HCT116 (cell line): ENCODE results near the gene C1orf122. TPM values are rescaled to one million over a fixed set of nuclear protein-coding genes. Genes with fewer than 3 reads are reported as not detected.

ENCODE experiments used
- ATAC-seq: fragments of 200-7000 bp; cut with Tn5 transposase; 2 replicates; pipeline ENCODE4 v1.9.1; 2020; ENCODE audit warnings: mild to moderate bottlenecking, moderate library complexity
- BruUV-seq: library from RNA; stranded (reverse); fragments of 400-500 nt; replicated peaks from 2 replicates; lab custom pipeline; 2021; lab: Mats Ljungman, UMichigan
- CTCF ChIA-PET: fragments of 300-600 bp; sonication (Branson Sonifier 250); formaldehyde crosslinking; loops from one replicate; lab custom pipeline; 2021; ENCODE audit warnings: antibody characterized with exemption; lab: Charles Lee
- POLR2A ChIA-PET: fragments of 300-600, 350-600 bp; sonication (Branson Sonifier 250); formaldehyde crosslinking; loops from one replicate; lab custom pipeline; 2021; ENCODE audit warnings: antibody characterized with exemption; lab: Charles Lee
- RAD21 ChIA-PET, 2 experiments: fragments of 300-600 bp; sonication (Branson Sonifier 250); formaldehyde crosslinking; loops; one replicate each; lab custom pipeline; 2023; ENCODE audit warnings: low total read pairs in 2 of 2; ENCODE audit not compliant: uncharacterized antibody in 2 of 2, unreplicated experiment in 2 of 2, low non-redundant PET in 1 of 2; lab: Charles Lee
- DNase-seq: peaks from one replicate; pipeline ENCODE4 v3.0.0-alpha.2; 2010; ENCODE audit warnings: low read depth, low spot score
- H2AFZ ChIP-seq: fragments of 200-600 bp; shearing (Covaris generic), sonication (generic); 2 replicates; pipeline ENCODE4 v1.6.1; 2017; ENCODE audit warnings: low read depth, mixed run types, mixed read lengths, antibody characterized with exemption, low read length; ENCODE audit not compliant: poor library complexity, severe bottlenecking
- H3K27ac ChIP-seq: 2 replicates; pipeline ENCODE4 v1.5.1; 2012; ENCODE audit warnings: low read depth, low read length
- H3K27me3 ChIP-seq: fragments of 200-600 bp; sonication (generic); 2 replicates; pipeline ENCODE4 v1.6.1; 2016; ENCODE audit warnings: mixed run types, low read length, mixed read lengths; ENCODE audit not compliant: insufficient read depth
- H3K36me3 ChIP-seq, 2 experiments: fragments of 200-500 bp in 1 of 2; fragments of 200-600 bp in 1 of 2; sonication (Bioruptor generic) in 1 of 2; sonication (generic) in 1 of 2; 2 replicates each; pipeline versions ENCODE4 v1.5.1 to v1.6.1; 2014 to 2016; ENCODE audit warnings: low read length in 2 of 2, inconsistent platforms in 1 of 2, mixed read lengths in 1 of 2, mixed run types in 1 of 2; ENCODE audit not compliant: insufficient read depth in 2 of 2, control insufficient read depth in 1 of 2
- H3K4me1 ChIP-seq, 2 experiments: fragments of 200-600 bp in 1 of 2; sonication (generic) in 1 of 2; 2 replicates each; pipeline versions ENCODE4 v1.5.1 to v1.6.1; 2012 to 2017; ENCODE audit warnings: low read length in 2 of 2, inconsistent platforms in 1 of 2, mild to moderate bottlenecking in 1 of 2, mixed read lengths in 1 of 2, mixed run types in 1 of 2, moderate library complexity in 1 of 2; ENCODE audit not compliant: insufficient read depth in 2 of 2, control insufficient read depth in 1 of 2
- H3K4me2 ChIP-seq: fragments of 200-600 bp; sonication (generic); 2 replicates; pipeline ENCODE4 v1.6.1; 2017; ENCODE audit warnings: mixed run types, low read length, mixed read lengths
- H3K4me3 ChIP-seq, 2 experiments: fragments of 200-600 bp in 1 of 2; sonication (generic) in 1 of 2; replicated peaks in 1 of 2; 2 replicates each; pipeline ENCODE4 v1.5.1; 2011 to 2016; ENCODE audit warnings: low read length in 2 of 2, control low read depth in 1 of 2, low read depth in 1 of 2, mild to moderate bottlenecking in 1 of 2, mixed read lengths in 1 of 2, mixed run types in 1 of 2
- H3K79me2 ChIP-seq: fragments of 200-600 bp; sonication (generic); 2 replicates; pipeline ENCODE4 v1.6.1; 2017; ENCODE audit warnings: mild to moderate bottlenecking, mixed run types, low read length, moderate library complexity, mixed read lengths; ENCODE audit not compliant: insufficient read depth
- H3K9ac ChIP-seq: fragments of 200-600 bp; sonication (generic); 2 replicates; pipeline ENCODE4 v1.6.1; 2016; ENCODE audit warnings: low read length, mixed read lengths
- H3K9me2 ChIP-seq: fragments of 200-600 bp; sonication (generic), shearing (Covaris generic); 2 replicates; pipeline ENCODE4 v1.6.1; 2017; ENCODE audit warnings: mixed run types, mild to moderate bottlenecking, moderate library complexity; ENCODE audit not compliant: insufficient read depth
- H3K9me3 ChIP-seq, 2 experiments: fragments of 200-500 bp in 1 of 2; fragments of 200-600 bp in 1 of 2; sonication (Bioruptor generic) in 1 of 2; sonication (generic) in 1 of 2; 2 replicates each; pipeline ENCODE4 v1.6.1; 2014 to 2017; ENCODE audit warnings: low read length in 2 of 2, mixed read lengths in 2 of 2, inconsistent platforms in 1 of 2, low read depth in 1 of 2, mild to moderate bottlenecking in 1 of 2, mixed run types in 1 of 2, moderate library complexity in 1 of 2; ENCODE audit not compliant: control insufficient read depth in 1 of 2, insufficient read depth in 1 of 2
- H4K20me1 ChIP-seq: fragments of 200-600 bp; sonication (generic), shearing (Covaris generic); 2 replicates; pipeline ENCODE4 v1.6.1; 2017; ENCODE audit warnings: mixed run types, mild to moderate bottlenecking, moderate library complexity; ENCODE audit not compliant: insufficient read depth
- CEBPB ChIP-seq: IDR thresholded peaks from 2 replicates; pipeline ENCODE4 v1.6.1; 2012; ENCODE audit warnings: low read depth
- EGR1 ChIP-seq: IDR thresholded peaks from 2 replicates; pipeline ENCODE4 v1.6.1; 2012; ENCODE audit warnings: low read depth
- EZH2phosphoT487 ChIP-seq: fragments of 200-600 bp; IDR thresholded peaks from 2 replicates; pipeline ENCODE4 v1.6.1; 2018; ENCODE audit warnings: antibody characterized with exemption, borderline replicate concordance
- FOSL1 ChIP-seq: IDR thresholded peaks from 2 replicates; pipeline ENCODE4 v1.6.1; 2012; ENCODE audit warnings: low read depth
- JUND ChIP-seq: IDR thresholded peaks from 2 replicates; pipeline ENCODE4 v1.6.1; 2012
- POLR2A ChIP-seq: IDR thresholded peaks from 2 replicates; pipeline ENCODE4 v1.7.0; 2011; ENCODE audit warnings: borderline replicate concordance; ENCODE audit not compliant: insufficient read depth, insufficient read length; ENCODE audit errors: extremely low read depth
- POLR2AphosphoS5 ChIP-seq: IDR thresholded peaks from 2 replicates; pipeline ENCODE4 v1.6.1; 2011; ENCODE audit warnings: mild to moderate bottlenecking, low read depth, low read length, moderate library complexity
- RAD21 ChIP-seq: IDR thresholded peaks from 2 replicates; pipeline ENCODE4 v1.6.1; 2012; ENCODE audit warnings: low read depth, mild to moderate bottlenecking
- SIN3A ChIP-seq: IDR thresholded peaks from 2 replicates; pipeline ENCODE4 v1.6.1; 2012; ENCODE audit warnings: low read depth
- SRF ChIP-seq: IDR thresholded peaks from 2 replicates; pipeline ENCODE4 v1.6.1; 2012; ENCODE audit warnings: low read depth
- TCF7L2 ChIP-seq: IDR thresholded peaks from 2 replicates; pipeline ENCODE4 v1.7.0; 2011; ENCODE audit warnings: borderline replicate concordance, inconsistent platforms; ENCODE audit not compliant: insufficient read depth, insufficient read length; ENCODE audit errors: extremely low read depth
- YY1 ChIP-seq: IDR thresholded peaks from 2 replicates; pipeline ENCODE4 v1.6.1; 2011; ENCODE audit warnings: low read length, low read depth, moderate library complexity, mild to moderate bottlenecking; ENCODE audit not compliant: insufficient replicate concordance; ENCODE audit errors: extremely low read depth
- ZNF274 ChIP-seq: fragments of 200-500 bp; sonication (Bioruptor generic); IDR thresholded peaks from 2 replicates; pipeline ENCODE4 v1.6.1; 2014; ENCODE audit warnings: mild to moderate bottlenecking, low read depth, low read length, inconsistent platforms
- intact Hi-C: fragments of 100-400 bp; cut with micrococcal nuclease; formaldehyde crosslinking; loops from 2 replicates; pipeline ENCODE4 v1.10.0; 2022
- total RNA-seq: library from RNA; stranded (reverse); gene quantifications from one replicate; pipeline ENCODE4 v1.2.1, GENCODE V29; 2021; ENCODE audit not compliant: unreplicated experiment
- TF ChIP-seq, protein P1 (sequence below), 3 experiments: fragments of 200-600 bp in 1 of 3; sonication (generic) in 1 of 3; IDR thresholded peaks in 2 of 3; conservative IDR thresholded peaks in 1 of 3; 2 replicates each; pipeline ENCODE4 v1.5.1; 2012 to 2017; ENCODE audit warnings: low read depth in 2 of 3, low read length in 2 of 3, antibody characterized with exemption in 1 of 3, borderline replicate concordance in 1 of 3, control low read depth in 1 of 3, mild to moderate bottlenecking in 1 of 3, mixed read lengths in 1 of 3, mixed run types in 1 of 3, moderate library complexity in 1 of 3; ENCODE audit not compliant: insufficient read depth in 1 of 3
- TF ChIP-seq, protein P2 (sequence below): IDR thresholded peaks from 2 replicates; pipeline ENCODE4 v1.6.1; 2012
- TF ChIP-seq, protein P3 (sequence below): IDR thresholded peaks from 2 replicates; pipeline ENCODE4 v1.6.1; 2012
- TF ChIP-seq, protein P4 (sequence below): IDR thresholded peaks from 2 replicates; pipeline ENCODE4 v1.6.1; 2012; ENCODE audit warnings: low read depth
- TF ChIP-seq, protein P5 (sequence below): IDR thresholded peaks from 2 replicates; pipeline ENCODE4 v1.6.1; 2011; ENCODE audit warnings: mild to moderate bottlenecking, low read length, moderate library complexity; ENCODE audit not compliant: insufficient replicate concordance; ENCODE audit errors: extremely low read depth

Gene C1orf122
- total RNA-seq, 1 experiment from 2014 or later = 34.2 TPM

DNA sequence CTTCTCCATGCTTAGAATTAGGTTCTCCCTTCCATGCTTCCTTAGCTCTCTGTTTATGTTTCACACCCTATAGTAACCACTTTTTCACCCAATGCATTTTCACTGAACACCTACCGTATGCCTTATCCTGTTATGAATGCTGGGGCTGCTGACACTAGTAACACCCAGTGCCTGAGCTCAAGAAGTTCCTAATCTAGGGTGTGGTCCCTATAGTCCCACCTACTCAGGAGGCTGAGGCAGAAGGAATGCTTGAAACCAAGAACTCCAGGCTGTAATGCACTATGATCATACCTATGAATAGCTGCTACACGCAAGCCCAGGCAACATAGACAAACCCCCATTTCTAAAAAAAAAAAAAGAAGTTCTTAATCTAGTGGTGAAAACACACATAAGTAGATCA lies 48.1 kb upstream of the C1orf122 start:
- no peaks in the 10 kb centered on the region for H3K9me2 ChIP-seq
- intact Hi-C loops = no loop called here
- H3K27ac ChIP-seq = no peak overlapping the region
- H3K9ac ChIP-seq = no peak overlapping the region
- no peaks in the 10 kb centered on the region for H3K36me3 ChIP-seq
- H3K79me2 ChIP-seq = no peaks in the 10 kb centered on the region
- ChIA-PET CTCF (no interaction called here), POLR2A (no interaction called here), RAD21 (no interaction called here)
- peaks cover 5 to 10% of the 10 kb centered on the region in 2 experiments; a peak in 3 of 4 replicates for H3K4me1 ChIP-seq
- H3K4me3 ChIP-seq = no peak overlapping the region
- H4K20me1 ChIP-seq = no peaks in the 10 kb centered on the region
- no peaks in the 10 kb centered on the region for H3K9me3 ChIP-seq
- ATAC-seq = no peak
- no peak for DNase-seq
- TF ChIP-seq, protein P1, sequence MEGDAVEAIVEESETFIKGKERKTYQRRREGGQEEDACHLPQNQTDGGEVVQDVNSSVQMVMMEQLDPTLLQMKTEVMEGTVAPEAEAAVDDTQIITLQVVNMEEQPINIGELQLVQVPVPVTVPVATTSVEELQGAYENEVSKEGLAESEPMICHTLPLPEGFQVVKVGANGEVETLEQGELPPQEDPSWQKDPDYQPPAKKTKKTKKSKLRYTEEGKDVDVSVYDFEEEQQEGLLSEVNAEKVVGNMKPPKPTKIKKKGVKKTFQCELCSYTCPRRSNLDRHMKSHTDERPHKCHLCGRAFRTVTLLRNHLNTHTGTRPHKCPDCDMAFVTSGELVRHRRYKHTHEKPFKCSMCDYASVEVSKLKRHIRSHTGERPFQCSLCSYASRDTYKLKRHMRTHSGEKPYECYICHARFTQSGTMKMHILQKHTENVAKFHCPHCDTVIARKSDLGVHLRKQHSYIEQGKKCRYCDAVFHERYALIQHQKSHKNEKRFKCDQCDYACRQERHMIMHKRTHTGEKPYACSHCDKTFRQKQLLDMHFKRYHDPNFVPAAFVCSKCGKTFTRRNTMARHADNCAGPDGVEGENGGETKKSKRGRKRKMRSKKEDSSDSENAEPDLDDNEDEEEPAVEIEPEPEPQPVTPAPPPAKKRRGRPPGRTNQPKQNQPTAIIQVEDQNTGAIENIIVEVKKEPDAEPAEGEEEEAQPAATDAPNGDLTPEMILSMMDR (IDR thresholded peaks at IDR 0.05 in 2 of 3, conservative IDR thresholded peaks at IDR 0.05 in 1 of 3; ENCODE audit: borderline replicate concordance in 1 of 3, insufficient read depth in 1 of 3, low read depth in 2 of 3, low read length in 2 of 3) = no peak
- TF ChIP-seq RAD21 = no peak
- TF ChIP-seq SRF = no peak
- TF ChIP-seq, protein P2, sequence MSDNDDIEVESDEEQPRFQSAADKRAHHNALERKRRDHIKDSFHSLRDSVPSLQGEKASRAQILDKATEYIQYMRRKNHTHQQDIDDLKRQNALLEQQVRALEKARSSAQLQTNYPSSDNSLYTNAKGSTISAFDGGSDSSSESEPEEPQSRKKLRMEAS = no peak
- TF ChIP-seq POLR2A = no peak
- TF ChIP-seq, protein P3, sequence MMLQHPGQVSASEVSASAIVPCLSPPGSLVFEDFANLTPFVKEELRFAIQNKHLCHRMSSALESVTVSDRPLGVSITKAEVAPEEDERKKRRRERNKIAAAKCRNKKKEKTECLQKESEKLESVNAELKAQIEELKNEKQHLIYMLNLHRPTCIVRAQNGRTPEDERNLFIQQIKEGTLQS = no peak
- TF ChIP-seq FOSL1 = no peak
- no peak for TF ChIP-seq TCF7L2
- TF ChIP-seq CEBPB = no peak
- no peak for TF ChIP-seq EZH2phosphoT487
- no peak for TF ChIP-seq POLR2AphosphoS5
- TF ChIP-seq, protein P4, sequence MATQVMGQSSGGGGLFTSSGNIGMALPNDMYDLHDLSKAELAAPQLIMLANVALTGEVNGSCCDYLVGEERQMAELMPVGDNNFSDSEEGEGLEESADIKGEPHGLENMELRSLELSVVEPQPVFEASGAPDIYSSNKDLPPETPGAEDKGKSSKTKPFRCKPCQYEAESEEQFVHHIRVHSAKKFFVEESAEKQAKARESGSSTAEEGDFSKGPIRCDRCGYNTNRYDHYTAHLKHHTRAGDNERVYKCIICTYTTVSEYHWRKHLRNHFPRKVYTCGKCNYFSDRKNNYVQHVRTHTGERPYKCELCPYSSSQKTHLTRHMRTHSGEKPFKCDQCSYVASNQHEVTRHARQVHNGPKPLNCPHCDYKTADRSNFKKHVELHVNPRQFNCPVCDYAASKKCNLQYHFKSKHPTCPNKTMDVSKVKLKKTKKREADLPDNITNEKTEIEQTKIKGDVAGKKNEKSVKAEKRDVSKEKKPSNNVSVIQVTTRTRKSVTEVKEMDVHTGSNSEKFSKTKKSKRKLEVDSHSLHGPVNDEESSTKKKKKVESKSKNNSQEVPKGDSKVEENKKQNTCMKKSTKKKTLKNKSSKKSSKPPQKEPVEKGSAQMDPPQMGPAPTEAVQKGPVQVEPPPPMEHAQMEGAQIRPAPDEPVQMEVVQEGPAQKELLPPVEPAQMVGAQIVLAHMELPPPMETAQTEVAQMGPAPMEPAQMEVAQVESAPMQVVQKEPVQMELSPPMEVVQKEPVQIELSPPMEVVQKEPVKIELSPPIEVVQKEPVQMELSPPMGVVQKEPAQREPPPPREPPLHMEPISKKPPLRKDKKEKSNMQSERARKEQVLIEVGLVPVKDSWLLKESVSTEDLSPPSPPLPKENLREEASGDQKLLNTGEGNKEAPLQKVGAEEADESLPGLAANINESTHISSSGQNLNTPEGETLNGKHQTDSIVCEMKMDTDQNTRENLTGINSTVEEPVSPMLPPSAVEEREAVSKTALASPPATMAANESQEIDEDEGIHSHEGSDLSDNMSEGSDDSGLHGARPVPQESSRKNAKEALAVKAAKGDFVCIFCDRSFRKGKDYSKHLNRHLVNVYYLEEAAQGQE = no peak
- no peak for TF ChIP-seq SIN3A
- no peak for TF ChIP-seq EGR1
- TF ChIP-seq YY1 = no peak
- TF ChIP-seq, protein P5, sequence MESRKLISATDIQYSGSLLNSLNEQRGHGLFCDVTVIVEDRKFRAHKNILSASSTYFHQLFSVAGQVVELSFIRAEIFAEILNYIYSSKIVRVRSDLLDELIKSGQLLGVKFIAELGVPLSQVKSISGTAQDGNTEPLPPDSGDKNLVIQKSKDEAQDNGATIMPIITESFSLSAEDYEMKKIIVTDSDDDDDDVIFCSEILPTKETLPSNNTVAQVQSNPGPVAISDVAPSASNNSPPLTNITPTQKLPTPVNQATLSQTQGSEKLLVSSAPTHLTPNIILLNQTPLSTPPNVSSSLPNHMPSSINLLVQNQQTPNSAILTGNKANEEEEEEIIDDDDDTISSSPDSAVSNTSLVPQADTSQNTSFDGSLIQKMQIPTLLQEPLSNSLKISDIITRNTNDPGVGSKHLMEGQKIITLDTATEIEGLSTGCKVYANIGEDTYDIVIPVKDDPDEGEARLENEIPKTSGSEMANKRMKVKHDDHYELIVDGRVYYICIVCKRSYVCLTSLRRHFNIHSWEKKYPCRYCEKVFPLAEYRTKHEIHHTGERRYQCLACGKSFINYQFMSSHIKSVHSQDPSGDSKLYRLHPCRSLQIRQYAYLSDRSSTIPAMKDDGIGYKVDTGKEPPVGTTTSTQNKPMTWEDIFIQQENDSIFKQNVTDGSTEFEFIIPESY = no peak
- no peak for TF ChIP-seq JUND
- no peak for TF ChIP-seq ZNF274
- H3K27me3 ChIP-seq = peaks cover 28% of the 10 kb centered on the region
- H3K4me2 ChIP-seq = no peak overlapping the region
- H2AFZ ChIP-seq = no peak overlapping the region
- no TSS peak for BruUV-seq
